ENCODE measurements around the gene SLC26A11.

GRCh38 chr17:80291691-80292487 lies 71.7 kb downstream of the SLC26A11 start:
- TF ChIP-seq, protein P1, sequence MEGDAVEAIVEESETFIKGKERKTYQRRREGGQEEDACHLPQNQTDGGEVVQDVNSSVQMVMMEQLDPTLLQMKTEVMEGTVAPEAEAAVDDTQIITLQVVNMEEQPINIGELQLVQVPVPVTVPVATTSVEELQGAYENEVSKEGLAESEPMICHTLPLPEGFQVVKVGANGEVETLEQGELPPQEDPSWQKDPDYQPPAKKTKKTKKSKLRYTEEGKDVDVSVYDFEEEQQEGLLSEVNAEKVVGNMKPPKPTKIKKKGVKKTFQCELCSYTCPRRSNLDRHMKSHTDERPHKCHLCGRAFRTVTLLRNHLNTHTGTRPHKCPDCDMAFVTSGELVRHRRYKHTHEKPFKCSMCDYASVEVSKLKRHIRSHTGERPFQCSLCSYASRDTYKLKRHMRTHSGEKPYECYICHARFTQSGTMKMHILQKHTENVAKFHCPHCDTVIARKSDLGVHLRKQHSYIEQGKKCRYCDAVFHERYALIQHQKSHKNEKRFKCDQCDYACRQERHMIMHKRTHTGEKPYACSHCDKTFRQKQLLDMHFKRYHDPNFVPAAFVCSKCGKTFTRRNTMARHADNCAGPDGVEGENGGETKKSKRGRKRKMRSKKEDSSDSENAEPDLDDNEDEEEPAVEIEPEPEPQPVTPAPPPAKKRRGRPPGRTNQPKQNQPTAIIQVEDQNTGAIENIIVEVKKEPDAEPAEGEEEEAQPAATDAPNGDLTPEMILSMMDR (IDR thresholded peaks at IDR 0.05; ENCODE audit: low read depth, low read length), result no peak
- TF ChIP-seq POLR2A (IDR thresholded peaks at IDR 0.05; ENCODE audit: extremely low read depth, insufficient read length), result no peak
